ENCODE results near the gene FTO.

Gene FTO

GRCh38 chr16:53782148-53782547, 78.2 kb downstream of the FTO start:
- no peak for DNase-seq (ENCODE audit: low spot score)

DNA sequence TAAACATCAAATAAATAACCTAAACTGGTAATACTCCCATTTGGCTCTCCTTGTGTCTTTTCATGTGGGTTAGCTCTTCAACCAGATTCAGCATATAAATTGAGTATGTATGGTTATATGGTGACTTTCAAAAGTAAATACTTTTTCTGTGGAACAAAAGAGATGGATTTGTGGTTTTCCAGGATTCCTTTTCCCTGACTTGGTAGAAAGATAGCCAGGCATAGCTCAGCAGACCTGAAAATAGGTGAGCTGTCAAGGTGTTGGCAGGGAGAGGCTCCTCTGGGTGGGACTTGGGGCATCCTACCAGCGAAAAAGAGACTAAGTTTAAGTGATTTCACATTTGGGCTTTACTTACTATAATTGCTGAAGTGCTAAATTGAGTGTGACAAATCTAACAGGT, 80.3 kb downstream of the FTO start:
- no peak for DNase-seq (ENCODE audit: low spot score)

DNA sequence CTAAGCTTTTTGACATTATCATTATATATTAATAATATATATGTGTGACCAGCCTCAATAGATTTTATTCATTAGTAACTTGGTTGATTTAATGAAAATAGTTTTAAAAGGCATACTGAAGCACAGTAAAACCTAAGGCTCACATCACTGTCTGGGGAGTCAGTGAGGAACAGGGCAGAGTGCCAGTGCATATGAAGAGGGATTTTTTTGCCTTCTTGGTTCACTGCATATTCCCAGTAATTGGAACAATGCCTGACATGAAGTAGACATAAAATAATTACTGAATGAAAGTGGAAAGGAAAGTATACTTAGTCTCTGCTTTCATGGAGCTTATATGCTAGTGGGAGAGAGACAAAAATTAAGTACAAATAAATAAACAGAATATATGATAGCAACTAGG, 81.1 kb downstream of the FTO start:
- no peak for DNase-seq (ENCODE audit: low spot score)

DNA sequence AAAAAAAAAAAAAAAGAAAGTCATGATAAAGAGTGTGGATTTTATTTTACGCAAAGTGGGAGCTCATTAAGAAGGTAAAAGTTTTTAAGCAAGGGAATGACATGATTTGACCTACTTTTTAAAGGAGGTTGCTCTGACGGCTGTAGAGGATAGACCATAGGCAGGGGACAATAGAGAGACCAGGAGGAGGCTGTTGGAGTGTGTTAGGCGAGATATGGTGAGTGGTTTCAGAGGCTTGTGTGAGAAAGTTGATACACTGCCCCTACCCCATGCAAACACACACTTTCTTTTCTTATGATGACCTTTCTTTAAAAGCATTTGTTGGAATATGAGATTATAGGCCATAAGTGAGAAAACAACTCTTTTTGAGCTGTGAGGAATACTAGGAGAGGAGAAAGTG, 82.0 kb downstream of the FTO start:
- DNase-seq (ENCODE audit: low spot score) = no peak

GRCh38 chr16:53787423-53787822, 83.5 kb downstream of the FTO start:
- DNase-seq (ENCODE audit: low spot score) = no peak

- DNase-seq (ENCODE audit: low spot score) = no peak
These were observed 85.2 kb downstream of the FTO start for GRCh38 chr16:53789137-53789536.

- DNase-seq (ENCODE audit: low spot score) = no peak
These were observed 88.4 kb downstream of the FTO start for GRCh38 chr16:53792161-53792951.

- DNase-seq (ENCODE audit: low spot score) = no peak
These were observed 99.5 kb downstream of the FTO start for GRCh38 chr16:53803451-53803850.

- no peak for DNase-seq (ENCODE audit: low spot score)
These were observed 100.0 kb downstream of the FTO start for GRCh38 chr16:53803998-53804397.

GRCh38 chr16:53804467-53804866, 100.5 kb downstream of the FTO start:
- DNase-seq (ENCODE audit: low spot score) = no peak

DNA sequence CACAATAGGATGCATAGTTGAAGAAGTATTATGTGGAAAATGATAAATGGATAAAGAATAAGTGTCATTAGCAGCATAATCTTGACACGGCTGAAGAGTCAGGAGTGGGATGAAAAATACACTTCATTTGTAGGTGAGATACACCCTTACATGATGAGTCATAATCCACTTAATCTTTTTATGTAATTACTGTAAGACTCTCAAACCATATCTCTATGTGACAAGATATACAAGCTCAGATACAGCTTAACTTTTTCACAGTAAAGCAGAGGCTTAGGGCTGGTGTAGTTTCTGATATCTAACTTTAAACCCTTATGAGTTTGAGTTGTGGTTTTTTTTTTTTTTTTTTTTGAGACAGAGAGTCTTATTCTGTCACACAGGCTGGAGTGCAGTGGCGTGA, 101.2 kb downstream of the FTO start:
- no peak for DNase-seq (ENCODE audit: low spot score)

GRCh38 chr16:53805752-53806151, 101.8 kb downstream of the FTO start:
- DNase-seq (ENCODE audit: low spot score) = no peak

DNA sequence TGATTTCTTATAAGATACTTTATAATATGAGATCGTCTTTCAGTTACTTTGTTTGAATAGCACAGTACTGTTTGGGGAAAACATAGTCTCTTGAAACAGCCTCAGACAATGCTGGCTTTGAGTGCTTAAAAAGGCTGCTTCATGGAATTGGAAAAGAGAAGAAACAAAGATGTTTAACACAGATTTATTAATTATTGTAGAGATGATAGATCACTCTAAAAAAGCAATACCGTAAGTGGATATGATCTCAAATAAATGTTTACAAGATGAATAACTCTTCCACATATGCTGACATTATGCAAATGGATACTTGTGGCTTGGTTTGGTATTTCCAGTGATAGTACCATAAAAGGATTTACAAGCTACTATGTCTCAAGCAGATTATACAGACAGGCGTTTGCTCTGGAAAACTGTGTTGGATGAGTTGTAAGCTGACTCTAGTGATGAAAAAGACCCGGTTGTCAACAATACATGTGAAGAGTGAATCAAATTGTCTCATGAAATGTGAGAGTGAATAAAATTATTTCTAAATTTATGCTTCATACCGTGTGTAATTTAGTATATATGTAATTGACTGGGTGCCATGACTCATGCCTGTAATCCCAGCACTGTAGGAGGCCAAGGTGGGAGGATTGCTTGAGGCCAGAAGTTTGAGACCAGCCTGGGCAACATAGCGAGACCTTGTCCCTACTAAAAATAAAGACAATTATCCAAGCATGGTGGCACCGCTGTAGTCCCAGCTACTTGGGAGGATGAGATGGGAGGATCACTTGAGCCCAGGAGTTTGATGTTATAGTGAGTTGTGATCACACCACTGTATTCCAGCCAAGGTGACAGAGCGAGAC, 105.4 kb downstream of the FTO start:
- no peak for DNase-seq (ENCODE audit: low spot score)

DNA sequence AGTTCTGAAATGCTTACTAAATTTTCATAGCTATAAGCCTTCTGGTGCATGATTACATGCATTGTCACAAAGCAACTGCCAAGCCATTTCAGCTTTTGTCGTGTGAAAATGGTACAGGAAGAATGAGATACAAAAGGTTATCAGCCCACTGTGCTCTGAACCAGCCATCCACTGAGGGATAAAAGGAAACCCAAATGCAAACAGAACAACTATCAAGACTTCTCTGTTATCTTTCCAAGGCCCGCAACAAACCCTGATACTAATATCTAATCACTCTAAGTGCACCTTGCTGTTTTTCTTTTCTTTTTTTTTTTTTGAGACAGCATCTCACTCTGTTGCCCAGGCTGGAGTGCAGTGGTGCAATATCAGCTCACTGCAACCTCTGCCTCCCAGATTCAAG, 109.0 kb downstream of the FTO start:
- DNase-seq (ENCODE audit: low spot score) = no peak

- no peak for DNase-seq (ENCODE audit: low spot score)
These were observed 110.8 kb downstream of the FTO start for GRCh38 chr16:53814801-53815200.

GRCh38 chr16:53816211-53816836, 112.4 kb downstream of the FTO start:
- no peak for DNase-seq (ENCODE audit: low spot score)

DNA sequence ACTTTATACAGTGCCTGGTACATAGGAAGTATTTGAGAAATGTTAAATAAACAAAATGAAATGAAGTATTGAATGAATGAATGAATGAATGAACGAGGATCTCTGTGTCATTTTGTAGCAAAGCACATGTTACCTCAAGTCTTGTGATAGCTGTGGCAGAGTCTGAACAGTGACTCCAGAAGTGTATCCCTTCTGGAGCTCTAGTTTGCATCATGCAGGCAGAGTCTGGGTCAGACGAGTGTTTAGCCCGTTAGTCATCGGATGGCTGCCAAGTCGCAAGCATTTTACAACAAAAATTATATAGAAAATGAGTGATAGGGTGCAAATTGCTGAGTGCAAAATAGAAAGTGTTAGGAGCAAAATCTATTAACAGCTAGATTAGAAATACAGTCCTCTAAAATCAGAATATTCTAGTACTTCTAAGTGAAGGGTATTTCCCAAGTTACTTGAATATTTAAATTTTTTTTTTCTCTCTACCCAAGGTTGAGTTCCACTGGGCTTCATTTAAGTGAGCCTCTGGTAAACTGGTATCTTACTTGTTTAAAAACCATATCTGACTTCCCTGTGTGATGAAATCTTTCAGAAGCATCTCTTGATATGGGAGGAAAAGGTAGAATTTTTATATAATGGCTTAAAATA, 113.3 kb downstream of the FTO start:
- no peak for DNase-seq (ENCODE audit: low spot score)

DNA sequence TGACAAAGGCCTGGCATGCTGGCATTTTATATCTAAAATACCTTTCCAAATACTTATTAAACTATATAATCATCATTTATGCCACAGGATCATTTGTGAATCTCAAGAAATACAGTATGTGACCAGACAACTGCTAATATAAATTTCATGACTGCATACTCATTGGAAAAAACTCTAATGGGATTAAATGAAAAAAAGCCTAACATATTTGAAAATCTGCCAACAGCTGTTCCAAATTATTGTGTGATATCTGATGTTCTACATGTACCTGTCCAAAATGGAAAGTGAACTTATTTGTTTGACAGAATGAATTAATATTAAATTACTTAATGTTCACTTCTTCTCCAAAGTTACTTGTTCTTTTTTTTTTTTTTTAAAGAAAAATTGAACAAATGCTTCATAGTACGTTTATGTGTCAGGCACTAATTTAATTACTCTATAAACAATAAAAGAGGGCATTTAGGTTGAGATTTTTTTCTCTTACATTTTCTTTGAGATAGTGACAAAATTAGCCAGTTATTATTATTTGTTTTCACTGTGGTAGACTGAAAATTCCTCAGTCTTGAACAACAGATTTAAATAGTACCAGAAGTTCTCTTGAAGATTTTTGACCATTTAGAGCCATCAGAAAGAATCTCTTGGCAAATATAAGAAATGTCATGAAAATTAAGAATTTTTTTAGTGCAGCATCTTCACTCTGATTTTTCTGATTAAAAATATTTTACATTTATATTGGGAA, 114.0 kb downstream of the FTO start:
- no peak for DNase-seq (ENCODE audit: low spot score)

- no peak for DNase-seq (ENCODE audit: low spot score)
These were observed 117.5 kb downstream of the FTO start for GRCh38 chr16:53821487-53821886.

GRCh38 chr16:53821957-53822625, 118.1 kb downstream of the FTO start:
- DNase-seq (ENCODE audit: low spot score) = no peak

DNA sequence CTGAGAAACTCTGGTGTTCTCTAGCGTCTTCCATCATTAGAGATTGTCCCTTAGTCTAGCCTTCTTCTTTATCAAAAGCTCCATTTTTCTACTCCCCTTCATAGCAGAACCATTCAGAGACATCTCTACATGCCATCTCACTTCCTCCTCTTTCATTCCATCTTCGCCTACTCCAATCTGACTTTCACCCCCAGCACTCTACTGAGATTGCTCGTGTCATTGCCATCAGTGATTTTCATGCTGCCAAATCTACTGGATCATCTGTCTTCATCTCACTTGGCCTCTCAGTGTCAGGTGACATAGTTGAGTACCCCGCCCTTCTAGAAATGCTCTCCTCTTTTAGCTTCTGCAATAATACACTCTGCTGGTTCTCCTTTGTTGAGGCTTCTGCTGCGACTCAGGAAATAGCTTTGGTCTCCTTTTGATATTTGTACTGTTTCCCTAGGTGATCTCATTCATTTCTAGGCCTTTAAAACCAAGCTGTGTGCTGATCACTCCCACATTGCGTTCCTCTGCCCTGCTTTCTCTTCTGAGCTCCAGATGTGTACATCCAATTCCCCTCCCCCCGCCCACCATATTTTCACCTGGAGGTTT, 119.1 kb downstream of the FTO start:
- peak; percentile 21 for DNase-seq (ENCODE audit: low spot score)
